ENCODE measurements around the gene CES1.
"Not testable (repeated sequence)": the region's sequence is repeated elsewhere in the genome, so short reads cannot be mapped to it uniquely, and the experiment has no call there.

CES1 gene

GRCh38 chr16:55871411-55872038 is 38.6 kb upstream of the CES1 start:
- Histone ChIP-seq H3K9me3 (no peaks in the 10 kb centered on the region), H3K27ac (no peak overlapping the region), H3K4me1 (ENCODE audit: control insufficient read depth in 1 of 2, insufficient read depth in 1 of 2, low read depth in 1 of 2, low read length in 1 of 2) (no peaks in the 10 kb centered on the region), H3K4me3 (ENCODE audit: low read depth in 1 of 2, low read length in 1 of 2) (no peak overlapping the region), H3K36me3 (no peaks in the 10 kb centered on the region), H3K27me3 (no peaks in the 10 kb centered on the region)
- no peak for TF ChIP-seq CTCF (IDR thresholded peaks at IDR 0.05)

GRCh38 chr16:55868980-55869379 is 36.1 kb upstream of the CES1 start:
- no peaks in the 10 kb centered on the region for H3K9me3 ChIP-seq
- H3K36me3 ChIP-seq, result no peaks in the 10 kb centered on the region
- no peak overlapping the region for H3K4me3 ChIP-seq (ENCODE audit: low read depth in 1 of 2, low read length in 1 of 2)
- TF ChIP-seq CTCF (IDR thresholded peaks at IDR 0.05), result no peak
- H3K27ac ChIP-seq, result no peak overlapping the region
- H3K27me3 ChIP-seq, result no peaks in the 10 kb centered on the region
- H3K4me1 ChIP-seq (ENCODE audit: control insufficient read depth in 1 of 2, insufficient read depth in 1 of 2, low read depth in 1 of 2, low read length in 1 of 2), result no peaks in the 10 kb centered on the region

DNA sequence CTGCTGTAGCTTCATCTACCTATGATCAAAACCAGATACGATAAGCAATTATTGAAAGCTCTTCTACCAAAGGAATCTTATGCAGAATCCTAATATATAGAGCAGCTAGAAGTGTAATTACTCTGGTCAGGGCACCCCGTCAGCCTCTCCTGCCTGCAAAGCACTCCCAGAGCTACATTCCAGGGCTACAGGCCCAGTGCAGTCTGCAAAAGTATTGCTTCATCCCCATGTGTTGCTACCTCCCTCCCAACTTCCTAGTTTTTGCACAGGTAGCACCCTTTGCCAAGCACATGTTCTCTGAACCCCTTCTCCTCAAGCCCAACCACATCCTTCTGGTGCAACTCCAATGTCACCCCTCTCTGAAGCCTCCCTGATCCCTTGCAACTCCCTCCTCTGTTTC is 35.2 kb upstream of the CES1 start:
- TF ChIP-seq CTCF (IDR thresholded peaks at IDR 0.05), result no peak
- Histone ChIP-seq H3K36me3 (no peaks in the 10 kb centered on the region), H3K4me3 (ENCODE audit: low read depth in 1 of 2, low read length in 1 of 2) (no peak overlapping the region), H3K4me1 (ENCODE audit: control insufficient read depth in 1 of 2, insufficient read depth in 1 of 2, low read depth in 1 of 2, low read length in 1 of 2) (no peaks in the 10 kb centered on the region), H3K27me3 (no peaks in the 10 kb centered on the region), H3K27ac (no peak overlapping the region), H3K9me3 (no peaks in the 10 kb centered on the region)

GRCh38 chr16:55861288-55861687 is 28.4 kb upstream of the CES1 start:
- no peak overlapping the region for H3K27ac ChIP-seq

DNA sequence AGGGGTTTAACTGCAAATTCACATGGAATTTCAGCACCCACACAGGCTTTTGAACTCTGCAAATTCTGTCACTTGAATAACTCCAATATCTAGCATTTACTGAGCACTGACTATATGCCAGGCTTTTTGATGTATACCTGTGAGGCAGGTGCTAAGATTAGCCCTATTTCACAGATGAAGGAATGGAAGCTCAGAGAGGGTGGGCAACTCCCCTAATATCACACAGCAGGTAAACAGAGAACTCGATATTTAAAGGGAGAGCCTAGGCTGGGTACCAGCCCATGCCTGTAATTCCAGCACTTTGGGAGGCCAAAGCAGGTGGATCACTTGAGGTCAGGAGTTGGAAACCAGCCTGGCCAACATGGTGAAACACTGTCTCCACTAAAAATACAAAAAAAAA is 24.8 kb upstream of the CES1 start:
- not testable (repeated sequence) for H3K9me3 ChIP-seq; H3K27ac ChIP-seq; H3K36me3 ChIP-seq; H3K4me3 ChIP-seq (ENCODE audit: low read depth in 1 of 2, low read length in 1 of 2); H3K4me1 ChIP-seq (ENCODE audit: control insufficient read depth in 1 of 2, insufficient read depth in 1 of 2, low read depth in 1 of 2, low read length in 1 of 2)
- peaks cover 17% of the 10 kb centered on the region for H3K27me3 ChIP-seq

More at GRCh38 chr16:55861288-55861687, 28.4 kb upstream of the CES1 start:
- Histone ChIP-seq H3K4me1 (ENCODE audit: control insufficient read depth in 1 of 2, insufficient read depth in 1 of 2, low read depth in 1 of 2, low read length in 1 of 2) (no peaks in the 10 kb centered on the region), H3K36me3 (no peaks in the 10 kb centered on the region), H3K4me3 (ENCODE audit: low read depth in 1 of 2, low read length in 1 of 2) (no peak overlapping the region), H3K9me3 (no peaks in the 10 kb centered on the region), H3K27me3 (peaks cover 17% of the 10 kb centered on the region)
- TF ChIP-seq CTCF (IDR thresholded peaks at IDR 0.05), result no peak

GRCh38 chr16:55856950-55857349 is 24.1 kb upstream of the CES1 start:
- no peak overlapping the region for H3K27ac ChIP-seq
- no peak for TF ChIP-seq CTCF (IDR thresholded peaks at IDR 0.05)
- H3K4me1 ChIP-seq (ENCODE audit: control insufficient read depth in 1 of 2, insufficient read depth in 1 of 2, low read depth in 1 of 2, low read length in 1 of 2), result no peaks in the 10 kb centered on the region
- H3K9me3 ChIP-seq, result no peaks in the 10 kb centered on the region
- H3K36me3 ChIP-seq, result no peaks in the 10 kb centered on the region
- H3K27me3 ChIP-seq, result peaks cover 17% of the 10 kb centered on the region
- H3K4me3 ChIP-seq (ENCODE audit: low read depth in 1 of 2, low read length in 1 of 2), result no peak overlapping the region

Data from neutrophil (primary cell).